Left ventricle myocardium inferior (tissue), 1 donor: ENCODE measurements around the gene CA5B. TPM values are rescaled to one million over a fixed set of nuclear protein-coding genes. Genes with fewer than 3 reads are reported as not detected.
"Not testable (repeated sequence)": the region's sequence is repeated elsewhere in the genome, so short reads cannot be mapped to it uniquely, and the experiment has no call there.

Experiments
- DNase-seq: peaks from one replicate; pipeline ENCODE4 v3.0.0-alpha.2; 2020
- H3K27ac ChIP-seq: fragments of 200-600 bp; replicated peaks from 2 replicates; pipeline ENCODE4 v1.8.0; 2021
- H3K27me3 ChIP-seq: fragments of 200-600 bp; 2 replicates; pipeline ENCODE4 v1.8.0; 2021; ENCODE audit warnings: low read depth
- H3K36me3 ChIP-seq: fragments of 200-600 bp; 2 replicates; pipeline ENCODE4 v1.8.0; 2021
- H3K4me1 ChIP-seq: fragments of 200-600 bp; 2 replicates; pipeline ENCODE4 v1.8.0; 2021
- H3K4me3 ChIP-seq: fragments of 200-600 bp; 2 replicates; pipeline ENCODE4 v1.8.0; 2021; ENCODE audit warnings: mild to moderate bottlenecking, moderate library complexity
- H3K9me3 ChIP-seq: fragments of 200-600 bp; replicated peaks from 2 replicates; pipeline ENCODE4 v1.8.0; 2021
- CTCF ChIP-seq: fragments of 200-600 bp; IDR thresholded peaks from 2 replicates; pipeline ENCODE4 v1.8.0; 2021; ENCODE audit warnings: antibody characterized with exemption, mild to moderate bottlenecking, borderline replicate concordance
- intact Hi-C: fragments of 100-400 bp; cut with micrococcal nuclease; formaldehyde crosslinking; loops from one replicate; pipeline ENCODE4 v1.11.0; 2022
- total RNA-seq: library from RNA; stranded (reverse); fragmentation: NEBNext Ultra II Directional; extraction: Animal tissue kit (Norgen Biotek cat#: 25700); gene quantifications from one replicate; pipeline ENCODE4 v1.2.1, GENCODE V29; 2021
- donor health status: DM: no; HTN: yes; CAD: no; lungs with severe emphysema.

Gene CA5B
- total RNA-seq, 1 donor from 2014 or later = 3.2 TPM

GRCh38 chrX:15825936-15826335, 87.9 kb downstream of the CA5B start:
- intact Hi-C loops = no loop called here
- H3K4me1 ChIP-seq = no peaks in the 10 kb centered on the region
- TF ChIP-seq CTCF = no peak
- H3K9me3 ChIP-seq = no peaks in the 10 kb centered on the region
- H3K36me3 ChIP-seq = peaks cover 4% of the 10 kb centered on the region
- H3K4me3 ChIP-seq = no peak overlapping the region
- no peak overlapping the region for H3K27ac ChIP-seq
- no peak for DNase-seq
- no peaks in the 10 kb centered on the region for H3K27me3 ChIP-seq

DNA sequence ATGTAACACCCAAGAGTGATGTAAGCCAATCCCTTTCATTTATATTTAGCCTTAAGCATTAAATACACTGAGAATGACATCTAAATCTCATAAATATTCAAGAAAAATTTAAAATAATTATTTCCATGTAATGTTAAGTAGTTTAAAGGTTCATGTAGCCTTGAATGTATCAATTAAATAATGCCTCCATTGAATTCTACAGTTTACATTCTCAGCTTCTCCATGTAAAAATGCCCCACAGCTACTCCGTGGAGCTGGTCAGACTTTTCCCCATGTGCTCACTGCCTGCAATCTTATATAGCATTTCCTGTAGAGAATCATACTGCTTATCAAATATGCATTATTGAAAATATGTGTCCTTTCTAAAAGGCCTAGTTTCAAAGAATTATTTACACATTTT, 91.1 kb downstream of the CA5B start:
- no peak for TF ChIP-seq CTCF
- Histone ChIP-seq H3K36me3 (no peaks in the 10 kb centered on the region), H3K9me3 (no peaks in the 10 kb centered on the region), H3K4me1 (peaks cover 12% of the 10 kb centered on the region), H3K27ac (no peak overlapping the region), H3K4me3 (no peak overlapping the region), H3K27me3 (no peaks in the 10 kb centered on the region)
- no peak for DNase-seq
- intact Hi-C loops = no loop called here

DNA sequence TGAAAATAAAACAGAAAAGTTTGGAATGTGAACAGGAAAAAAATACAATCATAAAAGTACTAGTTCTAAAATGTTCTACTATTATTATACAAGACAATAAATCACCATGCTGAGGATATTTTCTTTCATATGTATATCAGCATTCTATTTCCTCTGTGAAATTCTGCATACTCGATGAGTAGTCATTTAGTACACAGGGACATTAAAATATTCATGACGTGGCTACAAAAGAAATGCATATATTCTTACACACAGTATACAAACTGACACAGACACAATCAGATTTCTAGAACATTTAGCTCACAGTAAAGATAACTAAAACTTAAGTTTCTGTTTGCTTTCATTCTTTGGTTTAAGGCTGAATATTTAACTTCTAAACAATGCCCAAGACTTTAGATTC, 93.3 kb downstream of the CA5B start:
- H3K27me3 ChIP-seq, DNase-seq, H3K36me3 ChIP-seq, H3K4me3 ChIP-seq, H3K9me3 ChIP-seq, intact Hi-C loops, H3K27ac ChIP-seq: not testable (repeated sequence)
- peaks cover 20% of the 10 kb centered on the region for H3K4me1 ChIP-seq

- no peaks in the 10 kb centered on the region for H3K9me3 ChIP-seq
- TF ChIP-seq CTCF = no peak
- peaks cover 20% of the 10 kb centered on the region for H3K4me1 ChIP-seq
- no peaks in the 10 kb centered on the region for H3K36me3 ChIP-seq
- no peak for DNase-seq
- no peak overlapping the region for H3K27ac ChIP-seq
- no peaks in the 10 kb centered on the region for H3K27me3 ChIP-seq
- H3K4me3 ChIP-seq = no peak overlapping the region
- intact Hi-C loops = no loop called here
Measured at GRCh38 chrX:15834053-15834452, 96.0 kb downstream of the CA5B start.

DNA sequence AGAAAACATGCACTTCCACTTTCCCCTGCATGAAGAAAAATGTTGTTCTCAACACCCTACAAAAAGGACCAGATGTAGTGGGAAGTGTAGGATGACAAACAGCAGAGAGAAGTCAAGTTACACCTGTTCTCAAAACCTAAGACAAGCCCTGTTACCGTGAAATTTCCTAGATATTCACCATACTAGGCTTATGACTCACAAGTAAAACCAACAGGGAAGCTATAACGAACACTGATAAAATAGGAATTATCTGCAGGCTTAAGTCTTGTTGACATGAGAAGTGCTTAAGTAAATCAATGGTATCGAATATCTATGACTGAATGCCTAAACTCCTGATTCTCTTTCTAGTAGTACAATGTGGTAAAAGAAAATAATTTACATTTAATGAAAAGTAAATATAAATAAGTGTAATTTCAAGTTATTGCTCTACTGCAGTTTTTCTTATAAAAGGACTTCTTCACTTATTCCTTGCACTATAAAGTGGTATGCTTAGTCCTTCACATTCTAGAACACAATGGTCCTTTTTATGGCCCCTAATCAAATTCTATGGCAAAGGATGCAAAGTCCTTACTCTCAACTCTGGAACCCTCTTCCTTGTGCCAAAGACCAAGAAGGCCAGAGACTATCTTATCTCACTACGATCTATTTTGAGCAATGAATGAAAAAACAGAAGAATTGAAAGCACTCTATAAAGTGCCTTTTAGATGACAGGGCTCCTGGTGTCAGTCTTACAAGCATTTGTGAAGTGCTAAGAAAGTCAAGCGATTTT, 96.9 kb downstream of the CA5B start:
- no peak overlapping the region for H3K27ac ChIP-seq
- no peak overlapping the region for H3K4me3 ChIP-seq
- intact Hi-C loops = no loop called here
- H3K4me1 ChIP-seq = peaks cover 21% of the 10 kb centered on the region
- no peak for DNase-seq
- H3K27me3 ChIP-seq = no peaks in the 10 kb centered on the region
- no peaks in the 10 kb centered on the region for H3K36me3 ChIP-seq
- TF ChIP-seq CTCF = no peak
- H3K9me3 ChIP-seq = no peaks in the 10 kb centered on the region

Other genes starting within 250 kb of the CA5B start
- gene PIR, start 244.9 kb upstream of the CA5B start, total RNA-seq = 13.0 TPM
- 3.3 TPM for gene BMX, start 237.5 kb upstream of the CA5B start, total RNA-seq
- gene ACE2, start 137.3 kb upstream of the CA5B start, total RNA-seq = 14.0 TPM
- 0.66 TPM for gene CLTRN, start 73.5 kb upstream of the CA5B start, total RNA-seq
- gene ZRSR2, start 52.2 kb downstream of the CA5B start, total RNA-seq = 7.8 TPM
- 143 TPM for gene AP1S2, start 116.5 kb downstream of the CA5B start, total RNA-seq